ENCODE measurements around the gene MYH10.

Gene MYH10

GRCh38 chr17:8469964-8470363 lies 160.6 kb downstream of the MYH10 start:
- no peak for DNase-seq

DNA sequence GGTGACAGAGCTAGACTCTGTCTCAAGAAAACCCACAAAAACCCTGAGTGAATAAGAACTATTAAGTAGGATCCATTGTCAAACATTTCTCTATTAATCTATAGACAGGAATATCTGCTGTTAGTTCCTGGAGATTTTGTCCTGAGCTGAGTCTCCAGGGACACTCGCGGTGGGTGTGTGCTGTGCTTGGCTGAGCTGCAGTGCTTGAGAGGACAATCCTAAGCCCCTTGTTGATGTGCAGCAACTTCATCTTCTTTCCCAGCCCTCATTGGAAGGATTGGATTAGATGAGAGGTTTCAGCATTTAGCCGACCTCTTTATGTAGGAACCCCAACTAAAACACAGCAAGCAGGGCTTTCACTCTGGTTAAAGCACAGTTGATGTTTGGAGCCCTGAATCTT lies 161.5 kb downstream of the MYH10 start:
- DNase-seq: no peak

DNA sequence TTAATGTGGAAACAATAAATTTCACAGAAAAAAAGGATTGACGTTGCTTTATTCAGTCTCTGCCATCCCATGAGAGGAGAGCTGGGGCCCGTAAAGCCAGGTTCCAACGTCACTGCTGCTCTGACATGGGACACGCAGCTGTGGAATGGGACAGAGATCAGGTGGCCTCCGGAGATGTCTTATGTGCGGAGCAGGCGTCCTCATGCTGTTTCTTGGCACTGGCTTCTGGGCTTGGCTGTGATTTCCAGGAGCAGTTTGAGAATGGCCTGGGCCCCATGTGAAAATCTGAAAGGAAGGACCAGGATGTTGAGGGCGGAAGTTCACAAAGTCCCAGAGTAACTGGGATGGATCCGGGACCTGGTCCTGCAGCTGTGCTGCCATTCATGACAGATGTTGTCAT lies 162.4 kb downstream of the MYH10 start:
- DNase-seq: no peak

DNA sequence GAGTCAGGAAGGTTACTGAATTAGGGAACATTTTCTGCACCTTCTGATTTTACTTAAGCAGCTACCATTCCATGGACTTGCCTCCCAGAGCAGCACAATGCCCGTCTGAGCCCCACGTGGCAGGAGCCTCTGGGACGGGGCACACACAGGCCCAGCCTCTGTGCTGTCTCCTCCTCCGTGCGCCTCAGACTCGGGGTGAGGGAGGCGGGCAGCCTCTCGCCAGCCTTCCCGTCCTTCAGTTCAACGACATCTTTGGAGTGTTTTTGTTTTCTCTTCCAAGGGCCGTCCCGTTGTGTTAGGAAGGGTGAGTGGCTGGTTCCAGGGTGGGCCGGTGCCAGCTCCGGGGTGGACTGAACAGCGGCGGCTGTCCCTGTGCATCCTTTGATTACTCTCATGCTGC lies 163.0 kb downstream of the MYH10 start:
- DNase-seq: no peak

DNA sequence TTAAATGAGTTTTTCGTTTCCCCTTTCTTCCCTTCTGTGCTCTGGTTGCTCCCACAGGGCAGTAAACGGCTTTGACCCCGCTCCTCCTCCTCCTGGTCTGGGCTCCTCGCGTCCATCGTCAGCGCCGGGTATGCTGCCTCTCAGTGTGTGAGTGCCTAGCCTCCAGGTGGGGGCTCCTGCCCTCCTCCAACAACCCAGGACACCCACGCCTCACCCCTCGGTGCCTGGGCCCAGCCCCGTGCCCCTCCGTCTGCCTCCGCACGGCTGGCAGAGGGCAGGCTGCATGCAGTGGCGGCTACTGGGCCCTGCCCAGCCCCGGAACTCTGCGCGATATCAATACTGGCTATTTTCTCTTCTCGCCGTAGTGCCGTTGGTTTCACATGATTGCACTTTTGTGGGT lies 163.7 kb downstream of the MYH10 start:
- DNase-seq: no peak

GRCh38 chr17:8466456-8466855 lies 164.1 kb downstream of the MYH10 start:
- no peak for DNase-seq

DNA sequence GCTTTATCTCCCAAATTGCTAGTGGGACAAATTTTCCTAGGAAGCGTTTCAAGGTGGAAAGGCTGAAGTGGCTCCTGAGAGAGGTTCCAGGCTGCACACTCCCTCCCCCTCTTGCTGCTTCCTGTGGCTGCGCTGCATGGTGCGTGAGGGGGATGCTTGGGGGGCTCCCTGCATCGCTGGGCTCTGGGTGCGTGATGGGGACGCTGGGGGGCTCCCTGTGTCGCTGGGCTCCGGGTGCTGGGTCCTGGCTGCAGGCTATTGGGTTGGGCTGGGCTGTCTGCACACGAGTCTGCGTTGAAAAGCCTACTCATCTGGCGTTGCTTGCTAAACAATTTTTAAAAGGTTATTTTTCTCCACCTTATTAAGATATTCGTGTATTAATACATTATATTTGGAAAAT lies 164.8 kb downstream of the MYH10 start:
- DNase-seq: no peak

DNA sequence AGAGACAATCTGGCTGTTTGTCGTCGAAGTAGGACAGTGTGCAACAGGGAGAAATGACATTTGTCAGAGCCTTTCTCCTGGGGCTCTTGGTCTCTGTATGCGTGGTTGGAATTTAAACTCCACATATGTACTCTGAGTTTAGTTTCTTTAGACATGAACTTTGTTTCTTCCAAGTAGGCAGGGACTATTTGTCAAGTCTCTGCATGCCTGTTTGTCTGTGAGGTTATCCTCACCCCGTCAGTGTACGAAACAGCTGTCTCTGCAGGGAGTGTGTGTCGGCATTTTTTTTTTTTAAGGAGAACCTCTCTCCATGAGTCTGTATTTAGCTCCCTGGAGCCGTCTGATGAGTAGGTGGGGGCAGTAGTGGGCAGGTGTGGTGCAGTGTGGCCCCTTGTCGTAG lies 165.2 kb downstream of the MYH10 start:
- DNase-seq: no peak

GRCh38 chr17:8464941-8465340 lies 165.6 kb downstream of the MYH10 start:
- no peak for DNase-seq

GRCh38 chr17:8463099-8463498 lies 167.4 kb downstream of the MYH10 start:
- DNase-seq: no peak

GRCh38 chr17:8462564-8462963 lies 168.0 kb downstream of the MYH10 start:
- no peak for DNase-seq

GRCh38 chr17:8459831-8460230 lies 170.7 kb downstream of the MYH10 start:
- no peak for DNase-seq

GRCh38 chr17:8459107-8459506 lies 171.4 kb downstream of the MYH10 start:
- DNase-seq: no peak

DNA sequence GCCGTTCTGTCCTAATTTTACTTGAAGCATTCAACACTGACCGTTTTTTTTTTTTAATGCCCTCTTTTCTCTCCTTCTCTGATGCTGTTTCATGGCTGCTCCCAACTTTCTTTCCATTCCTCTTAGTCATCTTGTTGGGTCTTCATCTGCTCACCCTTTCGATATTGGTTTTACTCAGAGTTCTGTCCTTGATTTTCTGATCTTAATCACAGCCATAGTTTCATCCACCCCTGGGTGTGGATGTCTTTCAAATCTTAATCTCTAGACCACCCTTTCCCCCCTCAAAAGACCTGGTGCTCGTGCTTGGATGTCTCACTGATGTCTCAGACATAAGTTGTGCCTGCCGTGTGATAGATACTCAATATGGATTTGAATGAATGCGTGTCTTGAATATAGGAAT lies 172.4 kb downstream of the MYH10 start:
- DNase-seq: no peak

- no peak for DNase-seq
These were observed 174.8 kb downstream of the MYH10 start for GRCh38 chr17:8455665-8456209.

- DNase-seq: no peak
These were observed 177.2 kb downstream of the MYH10 start for GRCh38 chr17:8453326-8453725.

GRCh38 chr17:8451933-8452614 lies 178.5 kb downstream of the MYH10 start:
- no peak for DNase-seq

DNA sequence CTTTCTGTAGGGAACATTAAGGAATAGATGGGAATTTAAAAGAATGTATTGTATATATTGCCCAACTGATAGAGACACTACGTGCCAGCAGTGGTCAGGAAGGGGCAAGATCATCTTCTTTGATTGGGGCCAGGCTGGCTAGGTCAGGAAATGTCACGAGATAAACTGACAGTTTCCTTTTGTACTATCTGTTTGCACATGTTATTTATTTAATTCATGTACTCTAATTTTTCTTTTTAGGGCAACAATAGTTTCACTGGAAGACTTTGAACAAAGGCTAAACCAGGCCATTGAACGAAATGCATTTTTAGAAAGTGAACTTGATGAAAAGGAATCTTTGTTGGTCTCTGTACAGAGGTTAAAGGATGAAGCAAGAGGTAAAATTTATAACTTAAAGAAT lies 182.2 kb downstream of the MYH10 start:
- DNase-seq: no peak

- no peak for DNase-seq
These were observed 182.7 kb downstream of the MYH10 start for GRCh38 chr17:8447799-8448198.

GRCh38 chr17:8445536-8445935 lies 185.0 kb downstream of the MYH10 start:
- no peak for DNase-seq

GRCh38 chr17:8444494-8444893 lies 186.0 kb downstream of the MYH10 start:
- DNase-seq: no peak

DNA sequence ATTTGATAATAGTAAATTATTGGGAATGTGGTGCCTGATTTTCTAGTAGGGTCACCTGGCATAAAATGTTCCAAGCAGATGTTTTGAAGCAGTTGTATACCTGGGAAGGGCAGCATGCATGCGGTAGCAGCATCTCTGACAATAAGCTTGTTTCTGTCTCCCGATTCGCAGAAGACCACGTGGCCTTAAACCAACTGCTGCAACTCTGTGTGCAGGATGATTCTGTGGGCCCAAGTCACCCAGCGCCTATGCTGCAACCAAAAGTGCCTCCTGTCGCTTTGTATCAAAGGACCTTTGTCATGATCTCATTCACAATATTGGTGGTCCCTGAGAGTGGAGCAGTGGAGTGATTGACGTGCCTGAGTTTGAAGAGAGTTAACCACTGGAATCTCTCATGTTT lies 186.8 kb downstream of the MYH10 start:
- DNase-seq: no peak

GRCh38 chr17:8442310-8442709 lies 188.2 kb downstream of the MYH10 start:
- DNase-seq: no peak

DNA sequence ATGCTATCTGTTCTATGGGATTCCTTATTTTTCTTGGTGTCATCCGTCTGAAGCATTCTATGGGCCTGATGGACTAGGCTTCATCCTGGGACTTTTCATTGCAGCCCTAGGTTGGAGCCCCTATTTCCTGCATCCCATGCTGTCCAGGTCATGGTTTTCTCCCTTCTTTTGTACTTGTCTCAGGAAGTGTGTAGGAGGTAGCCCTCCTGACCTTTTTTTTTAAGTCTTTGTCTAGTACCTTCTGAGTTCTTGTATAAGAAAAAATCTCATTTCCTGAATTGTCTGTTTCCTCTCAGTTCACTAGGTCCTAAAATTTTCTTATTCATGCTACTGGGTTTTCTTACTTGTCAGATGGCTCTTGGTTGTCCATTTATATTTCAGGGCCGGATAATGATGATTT lies 188.8 kb downstream of the MYH10 start:
- DNase-seq: no peak

GRCh38 chr17:8439681-8440080 lies 190.8 kb downstream of the MYH10 start:
- no peak for DNase-seq

All from DMS53 (cell line).